HCT116 (cell line): ENCODE measurements around the gene DBP. TPM values are rescaled to one million over a fixed set of nuclear protein-coding genes. Genes with fewer than 3 reads are reported as not detected.
A peak's percentile ranks its signal among the peaks of the same experiment; 100 is the strongest.

Experiments
- ATAC-seq: fragments of 200-7000 bp; cut with Tn5 transposase; 2 replicates; pipeline ENCODE4 v1.9.1; 2020; ENCODE audit warnings: mild to moderate bottlenecking, moderate library complexity
- BruUV-seq: library from RNA; stranded (reverse); fragments of 400-500 nt; replicated peaks from 2 replicates; lab custom pipeline; 2021; lab: Mats Ljungman, UMichigan
- CTCF ChIA-PET: fragments of 300-600 bp; sonication (Branson Sonifier 250); formaldehyde crosslinking; loops from one replicate; lab custom pipeline; 2021; ENCODE audit warnings: antibody characterized with exemption; lab: Charles Lee
- POLR2A ChIA-PET: fragments of 300-600, 350-600 bp; sonication (Branson Sonifier 250); formaldehyde crosslinking; loops from one replicate; lab custom pipeline; 2021; ENCODE audit warnings: antibody characterized with exemption; lab: Charles Lee
- RAD21 ChIA-PET, 2 experiments: fragments of 300-600 bp; sonication (Branson Sonifier 250); formaldehyde crosslinking; loops; one replicate each; lab custom pipeline; 2023; ENCODE audit warnings: low total read pairs in 2 of 2; ENCODE audit not compliant: uncharacterized antibody in 2 of 2, unreplicated experiment in 2 of 2, low non-redundant PET in 1 of 2; lab: Charles Lee
- DNase-seq: peaks from one replicate; pipeline ENCODE4 v3.0.0-alpha.2; 2010; ENCODE audit warnings: low read depth, low spot score
- H2AFZ ChIP-seq: fragments of 200-600 bp; shearing (Covaris generic), sonication (generic); 2 replicates; pipeline ENCODE4 v1.6.1; 2017; ENCODE audit warnings: low read depth, mixed run types, mixed read lengths, antibody characterized with exemption, low read length; ENCODE audit not compliant: poor library complexity, severe bottlenecking
- H3K27ac ChIP-seq: 2 replicates; pipeline ENCODE4 v1.5.1; 2012; ENCODE audit warnings: low read depth, low read length
- H3K27me3 ChIP-seq: fragments of 200-600 bp; sonication (generic); 2 replicates; pipeline ENCODE4 v1.6.1; 2016; ENCODE audit warnings: mixed run types, low read length, mixed read lengths; ENCODE audit not compliant: insufficient read depth
- H3K36me3 ChIP-seq, 2 experiments: fragments of 200-500 bp in 1 of 2; fragments of 200-600 bp in 1 of 2; sonication (Bioruptor generic) in 1 of 2; sonication (generic) in 1 of 2; 2 replicates each; pipeline versions ENCODE4 v1.5.1 to v1.6.1; 2014 to 2016; ENCODE audit warnings: low read length in 2 of 2, inconsistent platforms in 1 of 2, mixed read lengths in 1 of 2, mixed run types in 1 of 2; ENCODE audit not compliant: insufficient read depth in 2 of 2, control insufficient read depth in 1 of 2
- H3K4me1 ChIP-seq, 2 experiments: fragments of 200-600 bp in 1 of 2; sonication (generic) in 1 of 2; 2 replicates each; pipeline versions ENCODE4 v1.5.1 to v1.6.1; 2012 to 2017; ENCODE audit warnings: low read length in 2 of 2, inconsistent platforms in 1 of 2, mild to moderate bottlenecking in 1 of 2, mixed read lengths in 1 of 2, mixed run types in 1 of 2, moderate library complexity in 1 of 2; ENCODE audit not compliant: insufficient read depth in 2 of 2, control insufficient read depth in 1 of 2
- H3K4me2 ChIP-seq: fragments of 200-600 bp; sonication (generic); 2 replicates; pipeline ENCODE4 v1.6.1; 2017; ENCODE audit warnings: mixed run types, low read length, mixed read lengths
- H3K4me3 ChIP-seq, 2 experiments: fragments of 200-600 bp in 1 of 2; sonication (generic) in 1 of 2; replicated peaks in 1 of 2; 2 replicates each; pipeline ENCODE4 v1.5.1; 2011 to 2016; ENCODE audit warnings: low read length in 2 of 2, control low read depth in 1 of 2, low read depth in 1 of 2, mild to moderate bottlenecking in 1 of 2, mixed read lengths in 1 of 2, mixed run types in 1 of 2
- H3K79me2 ChIP-seq: fragments of 200-600 bp; sonication (generic); 2 replicates; pipeline ENCODE4 v1.6.1; 2017; ENCODE audit warnings: mild to moderate bottlenecking, mixed run types, low read length, moderate library complexity, mixed read lengths; ENCODE audit not compliant: insufficient read depth
- H3K9ac ChIP-seq: fragments of 200-600 bp; sonication (generic); 2 replicates; pipeline ENCODE4 v1.6.1; 2016; ENCODE audit warnings: low read length, mixed read lengths
- H3K9me2 ChIP-seq: fragments of 200-600 bp; sonication (generic), shearing (Covaris generic); 2 replicates; pipeline ENCODE4 v1.6.1; 2017; ENCODE audit warnings: mixed run types, mild to moderate bottlenecking, moderate library complexity; ENCODE audit not compliant: insufficient read depth
- H3K9me3 ChIP-seq, 2 experiments: fragments of 200-500 bp in 1 of 2; fragments of 200-600 bp in 1 of 2; sonication (Bioruptor generic) in 1 of 2; sonication (generic) in 1 of 2; 2 replicates each; pipeline ENCODE4 v1.6.1; 2014 to 2017; ENCODE audit warnings: low read length in 2 of 2, mixed read lengths in 2 of 2, inconsistent platforms in 1 of 2, low read depth in 1 of 2, mild to moderate bottlenecking in 1 of 2, mixed run types in 1 of 2, moderate library complexity in 1 of 2; ENCODE audit not compliant: control insufficient read depth in 1 of 2, insufficient read depth in 1 of 2
- H4K20me1 ChIP-seq: fragments of 200-600 bp; sonication (generic), shearing (Covaris generic); 2 replicates; pipeline ENCODE4 v1.6.1; 2017; ENCODE audit warnings: mixed run types, mild to moderate bottlenecking, moderate library complexity; ENCODE audit not compliant: insufficient read depth
- CBX3 ChIP-seq: IDR thresholded peaks from 2 replicates; pipeline ENCODE4 v1.6.1; 2012; ENCODE audit warnings: low read depth
- CEBPB ChIP-seq: IDR thresholded peaks from 2 replicates; pipeline ENCODE4 v1.6.1; 2012; ENCODE audit warnings: low read depth
- CTCF ChIP-seq, 3 experiments: fragments of 200-600 bp in 1 of 3; sonication (generic) in 1 of 3; IDR thresholded peaks in 2 of 3; conservative IDR thresholded peaks in 1 of 3; 2 replicates each; pipeline ENCODE4 v1.5.1; 2012 to 2017; ENCODE audit warnings: low read depth in 2 of 3, low read length in 2 of 3, antibody characterized with exemption in 1 of 3, borderline replicate concordance in 1 of 3, control low read depth in 1 of 3, mild to moderate bottlenecking in 1 of 3, mixed read lengths in 1 of 3, mixed run types in 1 of 3, moderate library complexity in 1 of 3; ENCODE audit not compliant: insufficient read depth in 1 of 3
- EGR1 ChIP-seq: IDR thresholded peaks from 2 replicates; pipeline ENCODE4 v1.6.1; 2012; ENCODE audit warnings: low read depth
- EZH2 ChIP-seq: fragments of 200-600 bp; sonication (generic); IDR thresholded peaks from 2 replicates; pipeline ENCODE4 v1.6.1; 2017; ENCODE audit warnings: antibody characterized with exemption, mixed run types
- FOSL1 ChIP-seq: IDR thresholded peaks from 2 replicates; pipeline ENCODE4 v1.6.1; 2012; ENCODE audit warnings: low read depth
- JUND ChIP-seq: IDR thresholded peaks from 2 replicates; pipeline ENCODE4 v1.6.1; 2012
- MAX ChIP-seq: IDR thresholded peaks from 2 replicates; pipeline ENCODE4 v1.6.1; 2012
- POLR2A ChIP-seq: IDR thresholded peaks from 2 replicates; pipeline ENCODE4 v1.7.0; 2011; ENCODE audit warnings: borderline replicate concordance; ENCODE audit not compliant: insufficient read depth, insufficient read length; ENCODE audit errors: extremely low read depth
- POLR2AphosphoS5 ChIP-seq: IDR thresholded peaks from 2 replicates; pipeline ENCODE4 v1.6.1; 2011; ENCODE audit warnings: mild to moderate bottlenecking, low read depth, low read length, moderate library complexity
- RAD21 ChIP-seq: IDR thresholded peaks from 2 replicates; pipeline ENCODE4 v1.6.1; 2012; ENCODE audit warnings: low read depth, mild to moderate bottlenecking
- REST ChIP-seq: IDR thresholded peaks from 2 replicates; pipeline ENCODE4 v1.6.1; 2012; ENCODE audit warnings: low read depth
- SIN3A ChIP-seq: IDR thresholded peaks from 2 replicates; pipeline ENCODE4 v1.6.1; 2012; ENCODE audit warnings: low read depth
- SP1 ChIP-seq: IDR thresholded peaks from 2 replicates; pipeline ENCODE4 v1.6.1; 2012; ENCODE audit warnings: low read depth
- TCF7L2 ChIP-seq: IDR thresholded peaks from 2 replicates; pipeline ENCODE4 v1.7.0; 2011; ENCODE audit warnings: borderline replicate concordance, inconsistent platforms; ENCODE audit not compliant: insufficient read depth, insufficient read length; ENCODE audit errors: extremely low read depth
- YY1 ChIP-seq: IDR thresholded peaks from 2 replicates; pipeline ENCODE4 v1.6.1; 2011; ENCODE audit warnings: low read length, low read depth, moderate library complexity, mild to moderate bottlenecking; ENCODE audit not compliant: insufficient replicate concordance; ENCODE audit errors: extremely low read depth
- ZBTB33 ChIP-seq: IDR thresholded peaks from 2 replicates; pipeline ENCODE4 v1.6.1; 2011; ENCODE audit warnings: mild to moderate bottlenecking, low read length, moderate library complexity; ENCODE audit not compliant: insufficient replicate concordance; ENCODE audit errors: extremely low read depth
- ZFX ChIP-seq: fragments of 450-650 bp; IDR thresholded peaks from 2 replicates; pipeline ENCODE4 v1.6.1; 2017
- ZNF274 ChIP-seq: fragments of 200-500 bp; sonication (Bioruptor generic); IDR thresholded peaks from 2 replicates; pipeline ENCODE4 v1.6.1; 2014; ENCODE audit warnings: mild to moderate bottlenecking, low read depth, low read length, inconsistent platforms
- intact Hi-C: fragments of 100-400 bp; cut with micrococcal nuclease; formaldehyde crosslinking; loops from 2 replicates; pipeline ENCODE4 v1.10.0; 2022
- total RNA-seq: library from RNA; stranded (reverse); gene quantifications from one replicate; pipeline ENCODE4 v1.2.1, GENCODE V29; 2021; ENCODE audit not compliant: unreplicated experiment

DBP gene
- total RNA-seq, 1 experiment from 2014 or later, result 45.9 TPM

GRCh38 chr19:48638831-48639381 is 1.7 kb upstream of the DBP start:
- Histone ChIP-seq H3K9me2 (no peaks in the 10 kb centered on the region), H3K4me2 (peak overlapping the region; percentile 93), H3K9ac (peak overlapping the region; percentile 96), H3K27me3 (no peaks in the 10 kb centered on the region), H2AFZ (no peak overlapping the region), H3K79me2 (peaks cover 10% of the 10 kb centered on the region), H3K27ac (peak overlapping the region; percentile 95), H4K20me1 (no peaks in the 10 kb centered on the region), H3K9me3 (no peaks in the 10 kb centered on the region), H3K36me3 (no peaks in the 10 kb centered on the region), H3K4me1 (peaks cover 15 to 54% of the 10 kb centered on the region in 2 experiments), H3K4me3 (peak overlapping the region; percentile 57 to 83)
- intact Hi-C loops, result no loop called here
- TF ChIP-seq JUND (no peak), ZNF274 (no peak), CEBPB (no peak), ZBTB33 (no peak), EGR1 (no peak), EZH2 (no peak), YY1 (no peak), POLR2AphosphoS5 (no peak; the same call in 1 of the 2 replicates), MAX (no peak), CBX3 (no peak), REST (no peak), FOSL1 (no peak), SIN3A (no peak), ZFX (no peak), RAD21 (no peak), POLR2A (no peak), SP1 (no peak), TCF7L2 (no peak), CTCF (IDR thresholded peaks at IDR 0.05 in 2 of 3, conservative IDR thresholded peaks at IDR 0.05 in 1 of 3; ENCODE audit: borderline replicate concordance in 1 of 3, insufficient read depth in 1 of 3, low read depth in 2 of 3, low read length in 2 of 3) (no peak)
- ChIA-PET CTCF (no interaction called here), RAD21 (no interaction called here), POLR2A (no interaction called here)
- no peak for DNase-seq
- BruUV-seq, result no TSS peak
- ATAC-seq, result no peak
